SKM-1 treated with dmso at 0.1 percent for 144 hours (cell line): ENCODE measurements around the gene RFXAP.
A peak's percentile ranks its signal among the peaks of the same experiment; 100 is the strongest.

Experiments used
- DNase-seq: peaks from one replicate; lab custom pipeline; 2025; ENCODE audit not compliant: unreplicated experiment; lab: John Stamatoyannopoulos, UW

The RFXAP gene

DNA sequence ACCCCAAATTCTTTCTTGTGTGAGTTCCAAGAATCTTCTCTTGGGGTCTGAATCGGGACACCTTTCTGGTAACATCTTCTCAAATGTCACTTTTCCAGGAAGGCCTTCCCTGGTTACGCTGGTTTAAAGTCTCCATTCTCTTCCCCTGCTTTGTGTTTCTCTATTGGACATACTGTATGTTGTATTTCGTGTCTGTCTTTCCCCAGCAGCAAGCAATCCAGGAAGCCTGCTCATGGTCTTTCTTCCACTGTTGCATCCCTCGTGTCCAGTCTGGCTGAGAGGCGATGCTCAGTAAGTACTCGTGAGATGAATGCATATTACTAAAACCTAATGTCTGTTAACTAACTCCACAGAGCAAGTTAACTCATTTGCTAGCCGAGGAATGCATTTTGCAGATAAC, 43.7 kb downstream of the RFXAP start:
- no peak for DNase-seq

DNA sequence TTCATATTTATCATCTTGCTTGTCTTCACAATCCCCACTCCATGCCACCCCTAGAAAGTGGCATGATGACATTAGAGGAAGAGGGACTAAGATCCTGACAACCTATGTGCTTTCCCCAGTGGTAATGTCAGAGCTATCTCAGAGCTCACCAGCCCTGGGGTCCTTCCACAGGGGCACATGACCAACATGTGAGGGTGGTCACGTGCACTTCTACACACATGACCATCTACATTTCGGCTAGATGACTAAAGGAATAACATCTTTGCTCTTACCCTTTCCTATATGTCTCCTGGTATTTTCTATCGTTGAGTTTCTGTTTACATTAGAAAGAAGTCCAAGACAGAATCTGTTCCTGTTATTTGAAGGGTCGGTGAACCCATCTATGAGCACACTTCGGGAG, 46.2 kb downstream of the RFXAP start:
- DNase-seq, result no peak

DNA sequence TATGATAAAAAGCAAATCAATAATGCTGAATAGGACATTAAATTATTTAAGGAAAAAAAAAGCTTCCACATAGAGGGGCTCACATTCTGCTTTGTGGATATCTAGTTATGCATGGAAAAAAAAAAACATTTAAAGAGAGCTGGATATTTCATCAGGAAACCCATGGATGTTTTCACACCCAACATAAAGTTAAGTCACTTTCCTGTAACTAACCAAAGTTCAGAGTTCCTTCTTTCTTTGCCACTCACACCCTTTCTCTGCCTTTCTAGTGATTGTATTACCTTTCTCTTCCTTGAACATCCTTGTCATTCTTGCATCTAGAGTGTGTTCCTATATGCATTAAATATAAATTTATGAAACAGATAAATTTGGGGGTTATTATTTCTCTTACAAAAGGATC, 47.2 kb downstream of the RFXAP start:
- no peak for DNase-seq

DNA sequence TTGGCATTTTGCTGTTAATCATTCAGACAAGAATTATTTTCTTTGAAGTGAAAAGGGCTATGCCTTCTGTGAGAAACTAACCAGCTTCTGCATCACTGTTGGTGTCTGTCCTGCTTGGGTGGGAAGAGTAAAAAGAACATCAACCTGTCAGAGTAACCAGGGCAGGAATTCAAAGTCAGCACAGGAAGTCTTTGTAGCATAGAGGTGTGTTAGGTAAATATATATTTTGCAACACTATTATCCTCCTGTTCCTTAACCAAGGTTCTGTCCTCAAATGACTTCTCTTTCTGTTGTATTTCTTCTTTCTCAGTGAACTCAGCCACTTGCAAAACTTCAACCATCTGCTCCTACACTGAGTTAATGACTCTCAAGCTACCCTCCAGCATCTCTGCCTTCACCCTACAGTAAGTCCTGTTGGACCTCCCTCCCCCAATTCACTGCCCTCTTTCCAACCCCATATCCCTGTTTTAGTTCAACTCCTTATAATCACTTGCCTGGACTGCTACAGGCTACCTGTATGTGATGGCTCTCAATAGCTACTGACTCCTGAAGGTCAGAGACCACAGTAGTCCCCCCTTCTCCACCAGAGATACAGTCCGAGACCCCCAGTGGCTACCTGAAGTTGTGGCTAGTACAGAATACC, 51.1 kb downstream of the RFXAP start:
- peak; percentile 79 for DNase-seq

DNA sequence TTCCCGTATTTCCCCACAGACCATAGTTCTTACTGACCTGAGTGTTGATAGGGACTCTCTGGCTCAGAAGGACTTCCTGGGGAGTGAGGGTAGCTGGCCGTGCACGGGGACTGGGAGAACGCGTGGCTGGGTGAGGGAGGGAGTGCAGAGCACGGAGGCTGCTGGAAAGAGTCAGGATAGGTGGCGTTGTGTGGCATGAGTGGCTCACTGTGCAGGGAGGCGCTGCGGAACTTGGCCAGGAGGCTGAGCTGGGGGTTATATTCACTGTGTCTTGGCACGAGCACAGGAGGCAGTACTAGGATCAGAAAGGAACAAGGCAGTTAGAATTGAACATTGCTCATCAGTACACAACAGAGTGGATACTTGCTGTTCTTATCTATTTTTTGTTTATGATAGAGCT, 53.6 kb downstream of the RFXAP start:
- no peak for DNase-seq

DNA sequence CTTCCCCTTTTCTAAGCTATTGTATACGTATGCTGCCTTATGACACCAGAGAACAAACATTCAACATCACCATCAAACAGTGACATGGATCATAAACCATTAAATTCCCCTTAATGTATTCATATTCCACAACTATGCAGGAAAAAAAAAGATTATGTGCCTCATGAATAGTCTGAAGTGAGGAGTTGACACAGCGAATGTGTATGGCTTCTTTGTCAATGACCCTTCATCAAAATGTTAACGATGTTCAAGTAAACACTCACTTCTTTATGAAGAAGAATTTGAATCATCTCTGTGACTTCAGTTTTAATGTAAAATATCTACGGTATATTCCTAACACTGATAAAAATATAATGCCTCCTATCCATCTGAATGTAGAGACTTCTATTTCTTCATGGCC, 56.4 kb downstream of the RFXAP start:
- DNase-seq, result no peak

DNA sequence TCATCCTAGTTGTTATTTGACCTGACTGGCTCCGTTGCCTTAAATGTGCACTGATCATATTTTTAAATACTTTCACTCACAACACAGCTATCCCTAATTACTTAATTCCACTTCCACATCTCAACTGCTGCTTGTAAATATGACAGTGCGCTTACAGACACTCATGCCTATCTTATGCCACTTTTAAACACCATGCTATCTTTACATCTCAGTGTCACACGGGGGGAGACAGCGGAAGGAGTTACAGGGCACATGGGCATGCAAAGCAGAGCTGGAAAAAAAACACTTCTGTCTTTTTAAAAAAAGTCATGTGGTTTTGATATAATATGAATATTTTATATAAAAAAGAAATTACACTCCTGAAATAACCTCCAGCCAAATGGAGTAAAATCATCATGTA, 56.9 kb downstream of the RFXAP start:
- DNase-seq, result no peak
